ENCODE data around the gene DNAI2.

DNA sequence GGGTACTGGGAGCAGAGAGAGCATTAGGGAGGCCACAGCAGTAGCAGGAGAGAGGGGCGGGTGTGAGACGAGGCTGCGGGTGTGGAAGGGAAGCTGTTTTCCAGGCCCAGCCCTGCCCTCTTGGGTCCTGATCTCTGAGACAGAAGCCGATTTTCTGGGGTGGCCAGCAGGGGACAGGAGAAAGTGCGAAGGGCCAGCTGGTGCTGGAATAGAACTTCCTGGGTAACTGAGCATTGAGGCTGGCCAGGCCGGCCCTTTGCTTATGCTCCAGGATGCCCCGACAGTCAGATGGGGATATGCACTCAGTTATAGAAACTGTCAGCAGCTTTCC lies 86.8 kb downstream of the DNAI2 start:
- TF ChIP-seq, protein P1, sequence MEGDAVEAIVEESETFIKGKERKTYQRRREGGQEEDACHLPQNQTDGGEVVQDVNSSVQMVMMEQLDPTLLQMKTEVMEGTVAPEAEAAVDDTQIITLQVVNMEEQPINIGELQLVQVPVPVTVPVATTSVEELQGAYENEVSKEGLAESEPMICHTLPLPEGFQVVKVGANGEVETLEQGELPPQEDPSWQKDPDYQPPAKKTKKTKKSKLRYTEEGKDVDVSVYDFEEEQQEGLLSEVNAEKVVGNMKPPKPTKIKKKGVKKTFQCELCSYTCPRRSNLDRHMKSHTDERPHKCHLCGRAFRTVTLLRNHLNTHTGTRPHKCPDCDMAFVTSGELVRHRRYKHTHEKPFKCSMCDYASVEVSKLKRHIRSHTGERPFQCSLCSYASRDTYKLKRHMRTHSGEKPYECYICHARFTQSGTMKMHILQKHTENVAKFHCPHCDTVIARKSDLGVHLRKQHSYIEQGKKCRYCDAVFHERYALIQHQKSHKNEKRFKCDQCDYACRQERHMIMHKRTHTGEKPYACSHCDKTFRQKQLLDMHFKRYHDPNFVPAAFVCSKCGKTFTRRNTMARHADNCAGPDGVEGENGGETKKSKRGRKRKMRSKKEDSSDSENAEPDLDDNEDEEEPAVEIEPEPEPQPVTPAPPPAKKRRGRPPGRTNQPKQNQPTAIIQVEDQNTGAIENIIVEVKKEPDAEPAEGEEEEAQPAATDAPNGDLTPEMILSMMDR (IDR thresholded peaks at IDR 0.05; ENCODE audit: insufficient read depth, low read depth, low read length), result no peak
- TF ChIP-seq EZH2 (IDR thresholded peaks at IDR 0.05; ENCODE audit: insufficient read depth, low read length), result no peak

Data from astrocyte (in vitro differentiated cells and primary cell).